B cell (primary cell): Measurements from ENCODE around the gene DCAF6.

Experiments
- EZH2 ChIP-seq: IDR thresholded peaks from 2 replicates; pipeline ENCODE4 v1.6.1; 2012; ENCODE audit warnings: borderline replicate concordance, low read depth, mild to moderate bottlenecking, moderate library complexity, low read length; ENCODE audit not compliant: insufficient read depth, poor library complexity, severe bottlenecking
- TF ChIP-seq, protein P1 (sequence below): fragments of 200-600 bp; IDR thresholded peaks from one replicate; pipeline ENCODE4 v1.8.0; 2022; ENCODE audit warnings: antibody characterized with exemption, mild to moderate bottlenecking

GRCh38 chr1:168004531-168004930 lies 68.0 kb downstream of the DCAF6 start:
- TF ChIP-seq, protein P1, sequence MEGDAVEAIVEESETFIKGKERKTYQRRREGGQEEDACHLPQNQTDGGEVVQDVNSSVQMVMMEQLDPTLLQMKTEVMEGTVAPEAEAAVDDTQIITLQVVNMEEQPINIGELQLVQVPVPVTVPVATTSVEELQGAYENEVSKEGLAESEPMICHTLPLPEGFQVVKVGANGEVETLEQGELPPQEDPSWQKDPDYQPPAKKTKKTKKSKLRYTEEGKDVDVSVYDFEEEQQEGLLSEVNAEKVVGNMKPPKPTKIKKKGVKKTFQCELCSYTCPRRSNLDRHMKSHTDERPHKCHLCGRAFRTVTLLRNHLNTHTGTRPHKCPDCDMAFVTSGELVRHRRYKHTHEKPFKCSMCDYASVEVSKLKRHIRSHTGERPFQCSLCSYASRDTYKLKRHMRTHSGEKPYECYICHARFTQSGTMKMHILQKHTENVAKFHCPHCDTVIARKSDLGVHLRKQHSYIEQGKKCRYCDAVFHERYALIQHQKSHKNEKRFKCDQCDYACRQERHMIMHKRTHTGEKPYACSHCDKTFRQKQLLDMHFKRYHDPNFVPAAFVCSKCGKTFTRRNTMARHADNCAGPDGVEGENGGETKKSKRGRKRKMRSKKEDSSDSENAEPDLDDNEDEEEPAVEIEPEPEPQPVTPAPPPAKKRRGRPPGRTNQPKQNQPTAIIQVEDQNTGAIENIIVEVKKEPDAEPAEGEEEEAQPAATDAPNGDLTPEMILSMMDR: no peak
- no peak for TF ChIP-seq EZH2
